ENCODE results near the gene TMEM235.

TMEM235 gene

DNA sequence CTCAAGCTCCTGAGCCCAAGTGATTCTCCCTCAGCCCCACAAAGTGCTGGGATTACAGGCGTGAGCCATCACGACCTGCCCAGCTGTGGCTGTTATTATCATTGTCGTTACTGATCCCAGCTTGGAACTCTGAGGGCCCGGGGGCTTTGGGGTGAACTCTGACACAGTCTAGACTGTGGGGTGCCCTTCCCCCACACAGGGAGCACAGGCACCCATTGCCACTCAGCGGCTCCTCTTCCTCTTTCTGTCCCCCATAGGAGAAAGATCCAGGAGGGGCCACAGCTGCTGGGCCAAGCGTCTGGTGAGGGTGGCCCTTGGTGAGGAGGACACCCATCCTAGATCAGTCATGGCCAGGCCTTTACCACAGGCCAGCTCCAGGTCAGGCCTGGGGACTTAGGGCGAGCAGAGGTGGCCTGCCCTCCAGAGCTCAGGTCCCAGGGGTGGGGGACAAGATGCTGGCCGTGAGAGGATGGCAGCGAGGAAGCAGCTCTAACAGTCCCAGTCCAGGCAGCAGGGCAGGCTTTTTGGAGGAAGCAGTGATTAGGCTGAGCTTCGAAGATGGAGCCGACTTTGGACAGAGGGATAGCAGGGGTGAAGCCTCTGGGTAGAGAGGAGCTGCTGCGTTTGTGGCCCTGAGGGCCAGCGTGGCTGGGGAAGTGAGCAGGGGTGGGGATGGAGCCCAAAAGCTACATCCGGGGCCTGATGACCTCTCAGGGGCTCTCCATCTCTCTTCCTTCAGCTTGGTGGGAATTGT is 24.7 kb downstream of the TMEM235 start:
- DNase-seq = no peak

DNA sequence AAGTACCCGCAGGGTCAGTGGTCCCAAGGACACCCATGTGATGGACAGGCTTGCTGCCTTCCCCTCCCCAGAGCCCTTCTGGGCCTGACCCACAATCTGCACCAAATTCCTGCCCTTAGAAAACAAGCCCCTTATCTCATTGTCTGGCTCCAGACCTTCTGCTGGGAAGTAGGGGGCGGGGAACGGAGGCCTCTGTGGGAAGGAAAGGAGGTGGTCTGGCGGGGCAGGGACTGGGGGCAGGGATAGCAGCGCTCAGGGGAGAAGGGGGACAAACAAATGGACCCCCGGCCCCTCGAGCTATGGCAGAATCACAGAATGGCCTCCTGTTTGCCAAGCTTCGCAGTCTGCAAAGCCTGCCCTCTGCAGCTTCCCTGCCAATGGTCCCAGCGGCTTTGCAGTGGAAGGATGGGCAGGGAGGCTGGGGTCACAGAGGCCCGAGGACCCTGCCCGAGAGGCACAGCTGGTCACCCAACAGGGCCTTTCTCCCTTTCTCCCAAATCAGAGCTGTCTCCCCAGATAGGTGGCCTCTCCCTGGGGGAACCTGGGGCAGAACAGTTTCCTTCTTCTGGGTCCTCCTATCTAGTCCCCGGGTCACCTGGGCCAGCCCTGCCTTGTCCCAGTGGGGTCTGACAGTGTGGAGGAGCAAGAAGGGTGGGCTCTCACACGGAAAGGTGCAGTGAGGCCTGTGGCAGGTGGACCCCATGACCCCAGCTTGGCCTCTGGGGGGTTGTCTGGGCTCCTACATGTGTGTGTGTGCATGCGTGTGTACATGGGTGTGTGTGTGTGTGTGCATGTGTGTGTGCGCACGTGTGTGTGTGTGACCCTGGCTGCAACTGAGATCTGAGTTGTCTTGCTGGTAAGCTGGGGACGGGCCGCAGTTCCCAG is 25.5 kb downstream of the TMEM235 start:
- no peak for DNase-seq

- peak; percentile 27 for DNase-seq
Observed at GRCh38 chr17:78257810-78258322, 26.4 kb downstream of the TMEM235 start.

DNA sequence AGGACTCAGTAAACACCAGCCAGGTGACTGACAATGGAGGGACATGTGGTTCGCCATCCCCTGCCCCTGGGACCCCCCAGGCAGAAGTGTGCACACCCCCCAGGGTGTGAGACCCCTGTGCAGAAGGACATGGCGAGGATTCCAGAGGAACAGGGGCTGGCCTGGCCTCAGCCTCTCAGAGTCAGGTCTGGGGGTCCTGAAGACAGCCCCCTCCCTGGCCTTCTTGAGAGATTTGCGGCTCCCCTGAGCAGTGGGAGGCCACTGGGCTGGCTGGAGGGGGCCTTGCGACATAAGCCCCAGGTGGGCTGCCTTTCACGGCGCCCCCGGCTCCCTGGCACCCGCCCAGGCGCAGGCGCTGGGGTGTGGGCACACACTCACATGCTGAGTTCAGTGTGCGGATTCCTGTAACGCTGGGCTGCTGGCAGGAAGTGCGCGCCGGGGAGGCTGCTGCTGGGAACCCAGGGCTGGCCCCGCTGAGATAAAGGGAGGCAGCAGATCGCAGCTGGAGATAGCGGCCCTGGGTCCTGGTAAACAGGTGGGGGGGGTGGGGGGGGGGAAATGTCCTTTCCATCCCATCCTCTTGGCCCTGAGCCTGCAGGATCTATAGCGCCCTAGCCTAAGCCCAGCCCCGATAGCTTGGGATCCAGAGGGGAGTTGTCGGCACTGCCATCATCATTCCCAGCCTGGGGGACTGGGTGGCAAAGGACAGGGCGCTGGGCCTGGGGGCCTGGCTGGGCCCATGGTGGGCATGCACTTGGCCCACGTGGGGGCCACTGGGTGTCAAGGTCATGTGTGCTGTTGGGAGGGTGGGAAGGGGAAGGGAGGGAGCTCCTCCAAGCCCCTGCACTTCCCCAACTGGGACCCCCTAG is 27.1 kb downstream of the TMEM235 start:
- DNase-seq = peak; percentile 34

GRCh38 chr17:78259192-78259554 is 27.7 kb downstream of the TMEM235 start:
- DNase-seq = no peak

DNA sequence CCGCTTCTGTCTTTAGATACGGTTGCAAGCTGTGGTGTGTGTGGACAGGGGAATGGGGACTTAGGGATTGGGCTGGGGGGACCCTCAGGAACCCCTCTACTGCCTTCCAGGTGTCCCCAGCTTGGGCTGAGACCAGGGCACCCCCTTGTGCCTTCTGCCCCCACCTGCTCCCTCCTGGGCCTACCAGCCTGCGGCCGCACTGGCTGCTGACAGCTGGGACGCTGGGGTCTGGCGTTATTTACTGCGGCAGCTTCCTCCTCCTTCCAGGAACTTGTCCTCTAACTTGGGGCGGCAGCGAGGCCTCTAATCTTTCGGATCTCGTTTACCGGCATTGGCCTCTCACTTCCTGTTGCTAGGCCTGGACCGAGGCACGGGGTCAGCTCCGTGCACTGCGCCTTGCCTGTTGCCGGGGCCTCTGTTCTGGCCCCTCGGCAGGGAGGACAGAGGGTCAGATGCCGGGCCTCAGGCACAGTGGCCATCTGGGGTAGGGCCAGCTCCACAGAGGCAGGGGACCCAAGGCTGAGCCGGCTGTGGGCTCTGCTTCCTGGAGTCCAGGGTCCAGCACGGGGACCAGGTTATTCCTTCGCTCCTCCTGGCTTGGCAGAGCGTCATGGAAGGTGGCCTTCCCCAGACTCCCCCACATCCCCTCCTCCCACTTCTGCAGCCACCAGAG is 31.8 kb downstream of the TMEM235 start:
- DNase-seq = no peak

DNA sequence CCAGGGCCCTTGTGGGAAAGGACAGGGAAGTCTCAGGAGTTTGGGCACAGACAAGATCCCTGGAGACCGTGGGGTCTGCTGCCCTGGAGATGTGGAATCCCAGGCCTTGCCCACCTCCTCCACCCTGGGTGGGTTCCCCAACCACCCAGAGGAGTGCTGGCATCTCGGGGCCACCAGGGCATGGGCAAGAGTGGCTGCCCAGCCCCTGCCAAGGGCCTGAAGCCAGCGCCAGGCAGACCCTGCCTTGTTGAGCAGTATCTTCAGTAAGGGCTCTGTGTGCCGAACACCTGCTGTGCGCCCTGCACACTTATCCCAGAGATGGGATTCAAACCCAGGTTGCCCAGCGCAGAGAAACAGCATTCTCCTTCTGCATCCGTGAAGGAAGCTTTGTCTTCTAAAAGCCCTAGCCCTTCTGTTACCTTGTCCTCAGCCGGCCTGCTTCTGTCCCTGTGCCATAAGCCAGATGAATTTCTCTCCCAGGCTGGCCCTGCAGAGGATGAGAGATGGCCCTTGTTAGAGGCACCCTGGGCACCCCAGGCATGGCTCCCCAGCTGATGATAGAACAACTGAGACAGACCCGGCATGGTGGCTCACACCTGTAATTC is 32.4 kb downstream of the TMEM235 start:
- no peak for DNase-seq

GRCh38 chr17:78264590-78264989 is 33.2 kb downstream of the TMEM235 start:
- DNase-seq = no peak

DNA sequence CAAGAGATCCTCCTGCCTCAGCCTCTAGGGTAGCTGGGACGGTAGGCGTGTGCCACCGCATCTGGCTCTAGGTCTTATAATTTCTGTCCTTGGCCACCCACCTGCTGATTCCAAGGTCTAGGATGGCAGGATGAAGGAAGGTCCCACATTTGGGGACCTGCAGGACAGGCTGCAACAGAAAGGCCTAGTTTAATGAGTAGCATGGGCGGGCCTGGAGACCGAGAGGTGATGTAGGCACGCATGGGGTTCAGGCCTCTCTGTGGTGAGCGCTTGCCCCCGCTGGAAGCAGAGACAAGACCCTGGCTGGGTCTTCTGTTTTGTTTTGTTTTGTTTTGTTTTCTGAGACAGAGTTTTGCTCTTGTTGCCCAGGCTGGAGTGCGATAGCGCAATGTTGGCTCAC is 33.7 kb downstream of the TMEM235 start:
- DNase-seq = no peak

GRCh38 chr17:78266231-78266631 is 34.8 kb downstream of the TMEM235 start:
- DNase-seq = no peak

- DNase-seq = no peak
Observed at GRCh38 chr17:78266771-78267170, 35.3 kb downstream of the TMEM235 start.

DNA sequence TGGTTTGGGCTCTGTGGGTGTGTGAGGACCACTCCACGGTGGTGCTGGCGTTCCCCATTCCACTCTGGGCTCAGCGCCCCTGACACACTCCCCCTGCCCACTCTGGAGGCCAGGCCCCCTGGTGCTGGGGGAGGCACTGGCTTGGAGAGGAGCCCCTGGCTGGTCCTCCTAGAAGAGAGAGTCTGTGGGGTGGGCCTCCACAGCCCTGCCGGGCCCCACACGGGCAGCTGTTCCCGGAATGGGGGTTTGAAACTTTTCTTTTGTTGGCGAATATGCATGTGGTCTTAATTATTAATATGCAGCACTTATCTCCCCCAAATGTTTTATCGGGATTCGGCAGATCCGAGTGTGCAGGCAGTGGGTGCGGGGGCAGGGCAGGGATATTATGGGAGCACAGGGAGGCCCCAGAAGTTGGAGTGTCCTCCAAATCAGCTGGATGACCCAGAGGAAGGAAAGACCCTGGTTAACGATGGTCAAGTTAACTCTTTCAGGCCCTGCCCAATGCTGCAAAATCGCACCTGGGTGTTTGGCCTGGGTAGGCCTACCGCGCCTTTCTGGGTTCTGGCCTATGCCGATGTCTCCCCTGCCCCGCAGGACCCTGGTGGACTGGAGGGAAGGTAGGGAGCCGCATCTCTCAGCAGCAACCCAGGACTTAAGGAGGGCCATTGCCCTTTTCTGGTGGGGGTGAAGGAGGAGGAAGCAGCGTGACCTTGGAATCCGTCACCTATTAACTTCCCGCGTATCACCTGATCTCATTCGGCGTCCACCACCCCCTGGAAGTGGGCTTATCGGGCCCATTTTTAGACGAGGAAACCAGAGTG is 36.0 kb downstream of the TMEM235 start:
- DNase-seq = no peak

DNA sequence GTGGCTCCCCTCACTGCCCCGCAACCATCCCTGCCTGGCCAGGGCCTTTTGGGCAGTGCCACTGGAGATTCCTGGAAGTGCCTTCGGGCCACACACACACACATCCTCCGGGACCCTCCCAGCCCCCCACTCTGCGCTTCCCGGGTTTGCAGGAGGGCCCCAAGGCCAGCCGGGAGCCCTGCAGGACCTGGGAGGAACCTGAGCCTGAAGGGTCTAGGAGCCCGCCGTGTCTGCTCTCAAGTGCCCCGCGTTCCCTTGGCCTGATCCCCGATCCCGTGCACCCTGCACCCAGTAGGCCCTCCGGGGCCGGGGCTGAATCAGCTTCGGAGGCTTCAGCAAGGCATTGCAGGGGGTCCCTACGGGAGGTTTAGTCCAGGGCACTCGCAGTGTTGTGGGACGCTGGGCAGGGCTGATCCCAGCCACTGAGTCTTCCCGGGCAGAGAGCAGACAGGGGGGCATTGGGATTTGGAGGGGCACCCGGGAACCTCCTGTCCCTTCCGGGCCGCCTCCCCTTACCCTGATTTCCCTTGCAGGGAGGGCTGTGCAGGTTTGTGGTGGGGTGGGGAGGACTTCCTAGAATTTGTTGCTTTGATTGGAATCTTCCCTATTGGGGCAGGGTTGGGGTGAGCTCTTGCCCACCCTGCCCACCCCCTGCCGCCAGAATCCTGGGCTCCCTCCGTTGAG is 36.9 kb downstream of the TMEM235 start:
- no peak for DNase-seq

DNA sequence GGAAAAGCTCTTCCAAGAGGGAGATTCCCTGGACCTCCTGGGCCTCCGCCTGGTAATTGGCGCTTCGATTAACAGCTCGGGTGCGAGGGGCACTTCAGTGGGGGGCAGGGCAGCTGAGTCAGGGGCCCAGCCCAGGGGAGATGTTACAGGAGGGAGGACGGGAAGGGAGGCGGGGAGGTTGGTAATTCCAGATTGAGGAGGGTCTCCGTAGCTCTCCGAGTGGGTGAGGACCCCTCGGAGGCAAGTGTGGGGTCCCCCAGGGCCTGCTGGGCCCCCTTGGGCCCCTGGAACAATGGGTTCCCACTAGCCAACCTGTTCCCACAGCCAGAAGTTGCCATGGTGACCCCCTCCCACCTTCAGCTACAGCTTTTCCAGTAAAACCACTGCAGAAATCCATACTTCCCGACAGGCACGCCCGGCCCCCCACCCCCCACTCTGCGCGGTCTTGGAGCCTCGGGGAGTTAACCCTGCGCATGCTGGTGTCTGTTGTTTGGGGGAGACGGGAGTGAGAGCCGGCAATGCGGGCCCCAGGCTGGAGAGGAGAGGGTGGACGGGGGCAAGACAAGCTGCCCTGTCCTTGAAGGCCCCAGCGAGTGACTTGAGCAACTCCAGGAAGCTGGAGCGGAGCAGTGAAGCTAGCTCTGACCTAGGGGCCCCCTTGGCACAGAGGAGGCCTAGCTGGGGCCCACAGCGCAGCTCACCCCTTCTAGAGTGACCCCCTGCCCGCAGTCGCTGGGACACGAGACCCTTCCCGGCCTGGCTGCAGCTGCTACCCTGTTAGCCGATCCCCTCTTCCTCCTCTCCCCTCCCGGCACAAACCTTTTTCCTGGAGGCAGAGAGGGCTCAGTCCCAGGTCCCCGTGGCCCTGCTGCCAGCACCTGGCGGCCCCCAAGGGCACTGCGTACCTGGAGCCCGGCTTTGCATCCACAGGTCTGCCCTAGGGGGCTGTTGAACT is 37.8 kb downstream of the TMEM235 start:
- no peak for DNase-seq

- no peak for DNase-seq
Observed at GRCh38 chr17:78269955-78270381, 38.5 kb downstream of the TMEM235 start.

DNA sequence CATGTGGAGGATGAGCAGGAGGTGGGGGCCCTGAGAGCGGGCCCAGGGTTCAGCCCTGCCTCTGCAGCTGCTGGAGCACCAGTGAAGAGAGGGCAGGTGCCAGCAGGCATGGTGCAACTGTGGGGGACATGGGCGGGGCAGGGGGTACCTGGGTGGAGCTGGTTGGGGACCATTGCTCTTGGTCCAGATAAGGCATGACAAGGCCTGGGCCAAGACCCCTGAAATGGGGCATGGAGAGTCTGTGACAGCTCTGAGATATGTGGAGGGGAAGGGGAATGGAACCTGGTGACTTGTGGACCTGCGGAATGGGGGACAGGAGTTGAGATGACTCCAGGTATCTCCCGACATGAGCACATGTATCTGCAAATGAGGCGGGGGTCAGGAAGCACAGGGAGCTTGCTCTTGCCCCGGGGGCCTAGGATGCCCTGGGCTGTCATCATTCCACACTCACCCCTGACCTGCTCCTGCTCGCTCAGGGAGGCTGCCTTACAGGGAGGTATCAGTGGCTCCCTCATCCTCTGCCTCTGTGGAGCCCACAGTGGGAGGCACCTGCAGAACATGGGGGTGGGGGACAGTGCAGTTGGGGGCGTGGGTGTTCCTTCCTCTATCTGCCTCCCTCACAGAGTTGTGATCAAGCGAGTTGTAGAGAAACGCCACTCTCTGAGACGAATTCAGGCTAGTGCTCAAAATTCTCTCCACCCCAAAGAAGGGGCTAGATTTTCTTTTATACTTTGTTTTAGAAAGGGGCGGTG is 40.2 kb downstream of the TMEM235 start:
- no peak for DNase-seq

DNA sequence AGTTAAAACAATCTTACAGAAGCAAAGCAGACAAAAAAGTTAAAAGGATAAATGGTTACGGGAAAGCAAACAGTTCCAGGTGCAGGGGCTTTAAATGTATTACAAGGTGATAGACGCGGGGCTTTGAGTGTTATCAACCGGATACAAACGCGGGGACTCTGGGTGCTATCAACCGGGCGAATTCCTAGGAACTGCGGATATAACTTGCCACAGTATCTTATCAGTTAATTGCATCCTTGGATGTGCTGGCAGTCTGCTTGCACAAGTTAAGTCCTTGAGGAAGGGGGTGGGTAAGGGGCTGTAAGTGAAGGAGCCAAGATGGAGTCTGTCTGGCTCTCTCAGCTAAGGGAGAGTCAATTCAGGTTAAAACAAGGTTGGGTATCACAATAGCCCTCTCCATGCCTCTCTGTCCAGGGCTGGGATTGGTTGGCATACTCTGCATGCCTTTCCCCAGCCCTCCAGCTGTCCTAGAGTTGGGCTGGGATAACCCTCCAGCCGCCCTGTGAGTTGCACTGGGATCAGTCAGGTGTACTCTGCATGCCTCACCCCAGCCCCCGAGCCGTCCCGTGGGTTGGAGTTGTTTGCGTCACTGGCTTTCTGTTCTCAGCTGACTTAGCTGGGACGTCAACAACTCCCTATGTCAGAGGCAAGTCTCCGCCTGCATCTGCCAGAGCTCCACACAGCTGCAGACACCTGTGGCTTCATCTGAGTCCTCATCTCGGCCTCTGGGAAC is 40.9 kb downstream of the TMEM235 start:
- peak; percentile 37 for DNase-seq

- no peak for DNase-seq
Observed at GRCh38 chr17:78272914-78273258, 41.5 kb downstream of the TMEM235 start.

Measured in NCI-H226 (cell line).